Occipital lobe (tissue), 2 donors: ENCODE data around the gene DACH1. TPM values are rescaled to one million over a fixed set of nuclear protein-coding genes. Genes with fewer than 3 reads are reported as not detected.
"Not testable (repeated sequence)": the region's sequence is repeated elsewhere in the genome, so short reads cannot be mapped to it uniquely, and the experiment has no call there.

ENCODE experiments used
- DNase-seq: peaks from one replicate; lab custom pipeline; 2025; lab: John Stamatoyannopoulos, UW
- total RNA-seq: library from RNA; depleted of rRNA; stranded (reverse); fragments of >200 nt; gene quantifications from one replicate; pipeline ENCODE4 v1.2.3, GENCODE V29; 2014

Gene DACH1
- total RNA-seq, 1 donor from 2014 or later = 3.6 TPM

DNA sequence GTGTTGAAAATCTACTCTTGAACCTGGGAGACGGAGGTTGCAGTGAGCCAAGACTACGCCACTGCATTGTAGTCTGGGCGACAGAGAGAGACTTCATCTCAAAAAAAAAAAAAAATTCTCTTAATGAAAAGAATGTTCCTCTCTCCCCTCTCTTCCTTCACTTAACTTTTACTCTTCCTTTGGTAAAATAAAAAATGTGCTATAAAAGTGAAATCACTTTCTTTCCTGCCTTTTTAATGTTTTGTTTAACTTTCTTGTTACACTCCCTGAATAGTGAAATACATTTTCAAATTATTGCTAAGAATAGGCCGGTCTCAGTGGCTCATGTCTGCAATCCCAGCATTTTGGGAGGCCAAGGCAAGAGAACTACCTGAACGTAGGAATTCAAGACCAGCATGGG, 86.5 kb downstream of the DACH1 start:
- DNase-seq = no peak

DNA sequence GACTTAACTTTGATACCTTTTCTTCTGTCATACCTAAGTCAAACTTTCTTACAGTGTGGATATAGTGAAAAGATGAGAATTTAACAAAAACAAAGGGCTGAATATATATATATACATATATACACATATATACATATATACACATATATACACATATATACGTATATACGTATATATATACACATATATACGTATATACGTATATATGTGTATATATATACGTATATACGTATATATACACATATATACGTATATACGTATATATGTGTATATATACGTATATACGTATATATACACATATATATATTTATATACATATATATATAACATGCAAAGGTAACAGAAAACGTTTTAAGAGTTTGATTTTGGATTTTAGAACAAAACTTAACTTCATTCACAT, 88.0 kb downstream of the DACH1 start:
- DNase-seq = not testable (repeated sequence)

DNA sequence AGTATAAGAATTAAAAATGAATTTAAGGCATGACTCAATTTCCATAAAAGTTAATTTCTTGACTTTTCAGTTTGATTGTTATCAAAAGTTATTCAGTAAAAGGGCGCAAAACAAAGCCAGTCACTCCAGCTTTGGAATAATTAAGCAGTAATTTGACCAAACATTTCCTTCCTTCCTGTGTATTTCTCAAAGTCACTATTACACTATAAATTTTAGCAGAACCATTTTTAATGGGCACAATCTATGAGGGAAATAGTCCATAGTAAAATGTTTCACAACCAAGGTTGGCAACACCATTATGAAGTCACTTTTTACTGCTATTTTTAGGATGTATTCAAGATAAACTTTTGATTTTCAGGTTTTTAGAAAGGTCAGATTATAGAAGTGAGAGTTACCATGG, 91.0 kb downstream of the DACH1 start:
- DNase-seq = no peak

DNA sequence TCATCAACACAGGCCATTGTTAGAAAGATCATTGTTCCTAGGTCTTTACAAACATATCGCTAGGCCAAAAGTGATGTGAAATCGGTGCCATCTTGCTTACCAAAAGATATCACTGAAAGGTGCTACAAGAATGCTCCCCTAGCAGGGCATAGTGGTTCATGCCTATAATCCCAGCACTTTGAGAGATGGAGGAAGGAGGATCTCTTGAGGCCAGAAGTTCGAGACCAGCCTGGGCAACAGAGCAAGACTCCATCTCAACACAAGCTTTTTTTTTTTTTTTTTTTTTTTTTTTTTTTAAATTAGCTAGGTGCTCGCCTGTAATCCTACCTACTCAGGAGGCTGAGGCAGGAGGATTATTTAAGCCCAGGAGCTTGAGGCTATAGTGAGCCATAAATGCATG, 92.1 kb downstream of the DACH1 start:
- DNase-seq = no peak

DNA sequence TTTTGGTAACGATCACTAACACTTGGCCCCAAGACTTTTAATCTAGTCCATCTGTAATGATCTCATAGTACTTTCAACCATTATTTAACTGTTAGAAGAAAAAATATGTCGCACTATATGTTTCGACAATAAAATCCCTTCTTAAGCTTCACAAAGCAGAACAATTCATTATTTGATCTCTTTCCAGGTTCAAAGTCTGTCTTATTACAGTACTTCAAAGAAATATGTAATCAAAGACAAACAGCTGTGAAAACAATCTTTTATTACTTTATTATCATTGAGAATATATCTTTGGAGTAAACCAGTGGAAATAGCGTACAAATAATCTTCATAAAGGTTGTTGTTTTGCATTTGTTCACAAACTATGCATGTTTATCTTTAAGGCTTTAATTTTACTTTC, 93.5 kb downstream of the DACH1 start:
- DNase-seq = no peak

DNA sequence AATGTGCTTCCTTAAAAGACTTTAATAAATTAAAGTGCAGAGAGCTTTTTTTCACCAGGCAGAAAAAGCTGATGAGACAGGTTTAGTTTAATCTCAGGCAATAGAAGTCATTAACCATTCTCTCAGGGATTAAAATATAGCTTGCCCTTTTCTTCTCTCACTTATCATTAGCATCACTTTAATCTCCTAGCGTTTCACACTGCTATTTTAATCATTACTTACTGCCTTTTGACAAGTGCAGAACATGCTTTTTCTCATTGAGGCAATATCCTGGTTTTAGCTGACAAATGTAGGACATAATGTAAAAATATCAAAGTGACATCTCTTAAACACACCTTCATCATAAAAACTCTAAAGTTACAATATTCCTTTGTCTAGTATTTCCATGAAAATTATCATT, 94.6 kb downstream of the DACH1 start:
- no peak for DNase-seq

DNA sequence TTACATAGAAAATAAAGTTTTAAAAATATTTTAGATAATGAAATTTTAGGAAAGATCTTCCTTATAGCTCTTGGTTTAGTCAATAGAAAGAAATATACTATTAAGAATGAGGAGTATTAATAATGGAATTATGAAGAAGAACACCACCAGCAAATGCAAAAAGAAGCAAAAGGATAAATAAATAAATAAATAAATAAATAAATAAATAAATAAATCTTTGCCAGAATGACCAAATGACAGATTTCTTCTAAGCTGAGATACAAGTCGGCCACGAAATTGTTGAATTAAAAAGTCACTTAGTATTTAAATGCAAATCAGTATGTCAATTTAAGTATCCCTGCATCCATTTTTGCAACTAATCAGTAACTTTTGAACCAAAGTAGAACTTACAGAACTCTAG, 95.9 kb downstream of the DACH1 start:
- no peak for DNase-seq

DNA sequence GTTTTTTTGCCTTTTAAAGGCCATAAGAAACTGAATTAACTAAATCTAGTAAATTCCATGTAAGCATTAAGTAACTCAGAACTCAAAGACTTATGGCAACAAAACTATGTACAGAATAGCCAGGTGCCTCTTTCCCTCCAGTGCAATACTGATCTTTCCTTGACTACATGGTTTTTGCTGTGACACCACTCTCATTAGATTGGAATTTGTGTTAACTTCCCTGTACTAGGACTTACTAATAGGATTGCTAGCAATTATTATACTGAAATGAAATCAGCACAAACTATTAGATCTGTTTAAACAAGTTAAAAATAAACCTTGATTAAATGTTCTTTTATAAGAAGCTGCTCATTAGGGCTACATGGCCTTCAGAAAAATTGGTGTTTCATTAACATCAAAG, 96.3 kb downstream of the DACH1 start:
- no peak for DNase-seq

DNA sequence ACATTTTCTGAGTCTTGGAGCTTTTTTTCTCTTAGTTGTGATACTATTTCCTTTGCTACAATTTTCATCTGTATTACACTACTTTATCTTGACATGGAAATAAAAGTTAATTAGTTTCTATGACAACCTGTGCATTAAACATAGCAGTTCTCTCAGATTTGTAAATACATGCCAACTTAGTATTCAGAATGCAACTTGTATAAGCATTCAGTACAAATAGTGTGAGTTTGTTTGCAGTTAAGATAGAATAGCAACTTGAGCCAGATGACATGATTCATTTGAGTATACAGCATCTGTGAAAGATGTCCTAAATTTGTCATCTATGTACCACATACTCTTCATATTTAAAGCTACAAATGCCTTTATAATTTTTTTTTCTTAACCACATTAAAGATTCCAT, 98.1 kb downstream of the DACH1 start:
- DNase-seq = no peak

DNA sequence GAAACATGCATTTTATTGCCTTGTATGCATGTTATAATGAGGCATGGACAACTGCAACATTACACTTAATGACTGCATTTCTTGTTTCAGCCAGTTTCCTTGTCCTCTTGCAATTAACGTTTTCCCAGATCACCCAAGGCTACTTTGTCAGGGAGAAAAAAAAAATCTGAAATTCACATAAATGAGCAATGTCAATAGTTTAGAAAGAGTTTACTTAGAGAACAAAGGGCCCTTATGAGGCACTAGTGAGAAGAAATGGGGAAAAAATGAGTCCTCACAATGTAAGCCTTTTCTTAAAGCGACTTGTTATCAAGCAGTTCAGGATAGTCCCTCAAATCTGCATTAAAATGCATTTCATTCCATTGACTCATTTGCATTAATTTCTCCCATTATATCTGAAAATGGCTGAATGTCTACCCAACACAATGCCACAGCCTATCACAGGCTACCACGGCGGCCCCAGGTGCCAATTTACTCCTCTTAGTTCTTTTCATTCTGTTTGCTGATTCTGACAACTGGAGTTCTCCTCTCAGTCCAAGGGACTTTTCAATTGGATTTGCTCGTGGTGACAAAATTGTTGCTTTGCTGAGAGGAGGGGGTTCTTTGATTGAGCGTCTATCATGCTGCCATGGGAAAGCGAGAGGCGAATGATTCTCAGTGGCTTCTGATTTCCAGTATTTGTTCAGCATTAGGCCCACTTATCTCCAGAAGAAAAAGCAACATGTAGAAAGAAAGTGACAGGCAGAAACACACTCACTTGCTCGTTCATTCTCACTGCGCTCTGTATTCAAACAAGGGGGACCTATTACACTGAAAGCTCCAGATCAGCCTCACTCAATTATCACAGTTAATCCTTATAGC, 107.1 kb downstream of the DACH1 start:
- no peak for DNase-seq

DNA sequence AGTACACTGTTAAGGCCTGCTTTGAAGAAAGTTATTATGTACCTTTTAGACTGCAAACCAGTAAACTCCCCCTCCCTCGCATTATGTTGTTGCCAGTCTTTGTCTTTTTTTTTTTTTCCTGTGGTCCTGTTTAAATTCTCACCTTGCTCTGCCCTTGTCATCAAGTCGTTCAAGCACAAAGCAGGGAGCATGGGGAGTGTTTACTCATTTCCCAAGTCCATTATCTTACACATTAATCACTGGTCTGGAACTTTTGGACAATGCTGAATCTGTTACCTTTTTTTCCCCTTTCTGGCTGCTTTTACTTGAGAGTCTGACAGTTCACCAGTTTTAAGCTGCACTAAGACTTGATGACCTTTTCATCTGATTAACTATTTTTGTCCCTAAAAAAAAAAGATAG, 108.2 kb downstream of the DACH1 start:
- DNase-seq = no peak

DNA sequence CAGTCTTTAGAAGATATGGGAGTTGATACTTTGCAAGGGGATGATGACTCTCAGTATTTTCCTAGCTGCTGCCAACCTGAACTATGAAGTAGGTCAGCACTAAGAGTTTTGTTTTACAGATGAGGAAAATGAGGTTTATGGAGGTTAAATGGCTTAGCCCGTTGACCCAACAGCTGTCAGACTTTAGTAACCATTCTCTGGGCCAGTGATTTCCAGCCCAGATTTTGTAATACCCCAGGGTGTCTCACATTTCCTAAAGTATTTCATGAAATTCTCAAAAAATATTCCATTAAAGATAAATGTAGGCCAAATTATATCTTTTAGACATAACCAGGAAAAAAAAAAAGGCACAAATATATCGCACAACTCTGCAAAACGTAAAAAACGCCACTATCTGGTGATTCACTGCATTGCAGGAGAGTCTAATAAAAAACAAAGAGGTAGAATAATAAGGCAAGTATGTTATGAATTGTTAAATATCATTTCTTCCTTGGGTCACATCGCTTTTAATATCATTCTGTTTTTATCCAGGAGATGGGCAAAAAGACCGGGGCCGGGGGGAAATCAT, 112.5 kb downstream of the DACH1 start:
- DNase-seq = no peak

DNA sequence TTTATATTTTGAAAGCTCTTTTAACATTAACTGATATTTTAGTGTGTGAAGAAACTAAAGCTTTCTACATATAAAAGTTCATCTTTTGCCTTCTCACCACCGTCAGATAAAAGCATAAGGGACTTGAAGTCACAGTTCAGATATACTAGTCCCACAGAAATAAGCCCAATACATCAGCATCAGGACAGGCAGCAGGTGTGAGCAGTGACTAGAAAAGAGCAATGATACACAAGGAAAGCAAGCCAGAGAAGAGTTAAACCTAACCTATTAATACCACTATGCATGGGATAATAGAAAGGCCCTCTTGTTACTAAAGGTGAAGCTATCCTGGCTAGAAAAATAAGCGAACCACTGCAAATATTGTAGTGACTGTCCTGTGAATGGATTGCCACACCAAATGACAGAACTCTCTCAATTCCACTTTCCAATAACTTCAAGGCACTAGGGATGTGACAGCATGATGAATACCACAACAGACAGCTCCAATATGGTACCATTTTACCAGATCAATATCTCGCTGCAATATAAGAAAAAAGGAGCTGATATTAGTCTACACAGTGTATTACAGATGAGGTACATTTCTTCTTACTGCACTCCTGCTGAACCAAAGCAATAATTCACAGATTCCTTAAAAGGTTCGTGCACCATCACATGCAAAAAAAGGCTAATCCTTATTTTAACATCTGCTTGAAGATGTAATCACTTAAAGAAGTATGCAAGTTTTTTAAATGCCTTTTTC, 114.1 kb downstream of the DACH1 start:
- no peak for DNase-seq

DNA sequence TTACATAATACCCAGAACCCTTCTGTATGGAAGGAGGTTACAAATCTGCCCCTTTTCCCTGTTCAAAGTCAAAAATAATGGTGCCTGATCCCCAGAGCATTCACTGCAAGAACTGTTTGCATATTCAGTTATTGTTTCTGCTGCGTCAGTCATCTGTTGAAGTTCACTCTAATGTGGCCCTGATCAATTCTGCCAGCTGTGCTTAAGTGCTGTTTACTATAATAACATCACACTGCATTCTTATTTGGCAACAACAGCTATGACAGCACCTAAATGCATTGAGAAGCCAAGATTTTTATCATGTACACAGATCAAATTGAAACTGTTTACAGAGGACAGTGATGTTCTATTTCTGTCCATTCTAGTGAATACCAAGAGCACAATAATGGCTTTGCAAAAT, 115.9 kb downstream of the DACH1 start:
- no peak for DNase-seq

DNA sequence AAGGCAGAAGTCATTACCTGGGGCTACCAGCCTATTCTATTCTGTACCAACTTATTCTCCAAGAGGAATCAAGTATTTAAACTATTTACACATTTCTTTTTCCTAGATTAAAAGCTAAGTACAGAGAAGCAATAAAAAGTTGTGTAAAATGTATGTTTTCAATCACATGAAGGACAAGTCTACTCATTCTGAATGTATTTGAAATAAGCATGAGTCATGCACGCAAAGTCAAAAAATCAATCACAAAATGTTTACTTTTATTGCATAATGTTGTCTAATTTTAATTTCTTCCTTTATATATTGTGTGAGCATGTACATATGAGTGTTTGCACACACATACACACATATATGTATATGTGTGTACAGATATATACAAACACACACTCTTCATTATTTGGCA, 136.7 kb downstream of the DACH1 start:
- no peak for DNase-seq

DNA sequence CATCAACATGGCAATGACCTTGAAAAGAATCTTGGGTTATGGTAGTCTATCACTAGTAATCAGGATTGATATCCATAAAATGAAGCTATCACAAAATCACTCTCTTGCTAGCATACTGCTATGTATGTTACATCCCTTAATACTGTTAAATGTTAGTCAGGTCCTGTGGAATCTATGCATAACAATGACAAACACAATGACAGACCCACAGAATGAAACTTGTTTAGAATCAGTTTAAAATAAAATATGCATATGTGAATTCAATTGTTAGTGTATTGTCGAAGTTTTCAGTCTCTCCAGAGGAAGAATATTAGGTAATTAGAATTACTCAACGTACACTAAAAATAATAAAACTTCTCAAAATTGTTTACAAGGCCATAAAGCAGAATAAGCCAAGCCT, 137.6 kb downstream of the DACH1 start:
- no peak for DNase-seq

DNA sequence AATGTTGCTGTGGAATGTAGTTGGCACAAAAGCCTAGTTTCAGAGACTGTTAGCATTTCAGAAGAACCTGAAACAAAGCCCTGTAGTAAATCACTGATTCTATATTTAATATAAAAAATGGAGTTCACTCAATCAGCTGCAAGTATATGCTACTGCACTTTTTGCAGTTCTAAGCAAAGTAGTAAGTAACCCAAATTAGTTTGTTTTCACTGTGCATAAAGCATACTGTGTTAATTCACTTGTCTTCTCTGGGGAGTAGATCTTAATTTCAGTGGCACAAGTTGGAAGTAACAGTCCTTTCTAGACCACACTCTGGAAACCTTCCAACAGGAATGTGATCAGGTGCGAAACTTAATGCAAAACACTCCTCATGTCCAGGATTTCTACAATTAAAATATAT, 139.3 kb downstream of the DACH1 start:
- DNase-seq = no peak

DNA sequence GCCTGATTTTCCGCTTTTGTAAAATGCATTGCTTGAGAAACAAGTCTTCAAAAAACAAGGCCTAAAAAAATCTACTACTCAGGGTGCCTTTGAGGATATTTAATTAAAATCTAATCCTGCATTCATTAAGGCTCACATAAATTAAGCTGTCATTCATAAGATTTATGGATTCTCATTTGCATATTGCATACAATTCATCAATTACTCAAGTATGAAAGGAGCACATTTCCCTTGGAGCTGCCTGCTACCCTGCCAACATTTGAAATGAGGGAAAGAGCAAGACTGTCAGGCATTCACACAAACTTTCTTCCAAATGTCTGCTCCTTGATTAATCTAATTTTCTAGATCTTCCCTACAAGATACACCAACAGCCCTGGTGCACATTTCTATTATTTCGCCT, 140.0 kb downstream of the DACH1 start:
- no peak for DNase-seq

DNA sequence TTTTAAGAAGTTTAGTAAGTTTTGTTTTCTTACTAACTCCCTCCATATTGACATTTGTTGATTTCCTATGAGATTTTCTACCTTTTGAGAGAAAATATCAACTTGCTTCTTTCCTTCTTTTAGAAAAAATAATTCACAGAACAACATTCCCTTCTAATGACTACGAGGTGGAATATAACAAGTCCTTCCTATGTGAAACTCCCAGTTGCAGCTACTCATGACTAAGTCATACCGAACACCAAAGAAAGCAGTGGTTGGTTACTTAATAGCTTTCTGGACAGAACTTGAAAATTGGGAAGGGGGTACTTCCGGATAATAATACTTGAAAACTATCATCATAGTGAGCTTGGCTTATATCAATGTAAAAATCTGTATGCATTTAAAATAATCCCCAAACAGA, 144.8 kb downstream of the DACH1 start:
- DNase-seq = no peak

DNA sequence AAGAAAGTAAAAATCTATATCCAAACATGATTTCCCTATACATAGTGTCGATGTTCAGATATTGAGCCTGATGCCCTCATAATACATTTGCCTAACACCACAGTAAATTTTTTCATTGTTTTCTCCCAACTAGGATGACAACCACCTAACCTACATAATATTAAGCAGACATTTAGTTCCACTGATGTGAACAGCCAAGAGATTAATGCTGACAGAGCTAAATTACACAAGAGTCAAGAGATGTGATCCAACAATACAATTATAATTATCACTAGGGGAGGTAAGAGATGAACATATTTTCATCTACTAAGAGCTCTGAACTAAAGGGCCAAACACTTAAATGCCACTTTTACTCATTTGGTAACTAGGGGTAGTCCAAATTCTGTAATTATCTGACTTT, 145.9 kb downstream of the DACH1 start:
- no peak for DNase-seq

DNA sequence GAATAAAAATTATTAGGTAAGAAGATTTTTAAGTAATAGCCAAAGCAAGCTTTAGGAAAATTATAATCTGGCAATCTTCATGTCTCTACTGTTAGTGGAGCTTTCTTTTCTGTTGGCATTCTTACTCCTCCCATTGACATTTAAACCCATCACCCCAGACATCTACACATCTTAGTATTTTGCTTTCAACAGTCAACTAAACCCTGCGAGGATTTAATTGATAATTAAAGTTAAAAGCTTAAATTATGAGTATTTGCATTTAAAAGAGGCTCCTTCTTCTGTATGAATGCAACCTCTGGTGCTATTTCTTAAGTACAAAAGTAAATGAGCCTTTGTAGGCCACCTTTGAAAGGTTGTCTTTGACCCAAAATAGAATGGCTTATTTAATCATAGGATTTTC, 148.1 kb downstream of the DACH1 start:
- no peak for DNase-seq

DNA sequence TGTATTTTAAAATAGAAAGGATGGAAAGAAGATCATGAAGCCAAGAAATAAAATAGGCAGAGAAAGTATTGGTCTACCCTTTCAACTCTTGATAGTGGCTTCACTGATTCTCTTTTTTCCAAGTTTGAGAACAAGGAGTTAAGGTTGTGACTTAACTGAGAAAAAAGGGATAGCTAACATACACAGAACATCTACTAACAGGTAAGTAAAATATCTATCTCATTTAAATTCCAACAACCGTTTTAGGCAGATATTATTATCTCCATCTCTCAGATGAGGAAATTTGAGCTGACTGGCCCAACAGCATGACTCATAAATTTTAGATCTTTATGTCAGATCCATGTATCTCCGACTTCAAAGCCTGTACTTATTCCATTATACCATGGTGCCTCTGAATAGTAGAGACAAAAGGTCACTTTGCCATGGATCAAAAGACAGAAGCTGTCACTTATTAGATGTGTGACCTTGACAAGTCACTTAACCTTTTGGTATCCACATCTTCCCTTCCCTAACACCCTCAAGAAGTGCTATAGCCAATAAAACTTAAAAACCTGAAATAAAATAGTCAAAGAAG, 152.1 kb downstream of the DACH1 start:
- DNase-seq = no peak
